Measurements from ENCODE around the gene MMP1. TPM values are rescaled to one million over a fixed set of nuclear protein-coding genes. Genes with fewer than 3 reads are reported as not detected.

Gene MMP1
- total RNA-seq (2016; rRNA removed; fragmentation: Illumina TruSeq; extraction: Trizol) = 0.09 TPM in 1 of 2 replicates, not detected in the other
- not detected in 2 replicates for total RNA-seq (2016; cell fraction: cytosol; rRNA removed; fragmentation: Illumina TruSeq; extraction: Trizol; ENCODE audit: low read depth)
- 0.15 and 0.19 TPM in 2 replicates for total RNA-seq (2016; cell fraction: insoluble cytoplasmic fraction; rRNA removed; fragmentation: Illumina TruSeq; extraction: Trizol)
- not detected in 2 replicates for total RNA-seq (2016; cell fraction: membrane; rRNA removed; fragmentation: Illumina TruSeq; extraction: Trizol)
- total RNA-seq (2016; cell fraction: nucleus; rRNA removed; fragmentation: Illumina TruSeq; extraction: Trizol) = not detected in 2 replicates
- 0.21 and 0.30 TPM in 2 replicates for polyA plus RNA-seq (2011; rRNA removed)
- polyA plus RNA-seq (2011; cell fraction: cytosol; rRNA removed) = 0.15 and 0.32 TPM in 2 replicates
- not detected in 2 replicates for polyA plus RNA-seq (2011; cell fraction: nucleus; rRNA removed)
- polyA plus RNA-seq (2012) = 0.08 TPM in 1 of 2 replicates, not detected in the other
- polyA plus RNA-seq (2016; cell fraction: cytosol; fragmentation: Illumina TruSeq; extraction: Trizol; ENCODE audit: low read depth) = 0.07 TPM in 1 of 2 replicates, not detected in the other
- polyA plus RNA-seq (2016; cell fraction: insoluble cytoplasmic fraction; fragmentation: Illumina TruSeq; extraction: Trizol; ENCODE audit: low read depth) = not detected in 2 replicates
- not detected in 2 replicates for polyA plus RNA-seq (2016; cell fraction: membrane; fragmentation: Illumina TruSeq; extraction: Trizol; ENCODE audit: low read depth)
- polyA plus RNA-seq (2016; cell fraction: nucleus; fragmentation: Illumina TruSeq; extraction: Trizol; ENCODE audit: insufficient read depth, low read depth) = not detected in 2 replicates
- polyA minus RNA-seq (2011; rRNA and poly(A)+ RNA removed; ENCODE audit: low replicate concordance) = not detected in 2 replicates
- not detected in 2 replicates for polyA minus RNA-seq (2011; cell fraction: cytosol; rRNA and poly(A)+ RNA removed)
- not detected in 2 replicates for polyA minus RNA-seq (2011; cell fraction: nucleus; rRNA and poly(A)+ RNA removed)
- Bru-seq, nascent RNA = not detected
- BruChase-seq, experiment 1, labeled RNA remaining after a 6-hour chase = not detected
- BruChase-seq, experiment 2, labeled RNA remaining after a 2-hour chase = not detected
- long read RNA-seq, experiment 1 = 0 reads
- long read RNA-seq, experiment 2 = 0 reads

GRCh38 chr11:102798012-102798746, at the start of gene MMP1:
Gene MMP1 (minus strand): TSS chr11:102798160. CDS start chr11:102798092, 68 bp downstream.
- in situ Hi-C loops (cut with HindIII; ENCODE audit: extremely low pct_ligation_motif_present, low pct_unique_long_range_greater_than_20kb) (no loop called here), intact Hi-C loops (cut with micrococcal nuclease; ENCODE audit: unreplicated experiment) (no loop called here)
- H3K36me3 ChIP-seq (replicated peaks in 1 of 2; ENCODE audit: control insufficient read depth in 1 of 2, insufficient read depth in 2 of 2, low read length in 2 of 2) = no peaks in the 10 kb centered on the region
- ChIA-PET CTCF (ENCODE audit: low intra/inter-chr PET ratio, low total read pairs) (no interaction called here), POLR2A (no interaction called here)
- H3K9ac ChIP-seq (ENCODE audit: insufficient read depth, low read depth, low read length) = no peak within 1 kb of the TSS
- H3K4me3 ChIP-seq (replicated peaks in 1 of 3; ENCODE audit: insufficient read depth in 1 of 3, low read depth in 2 of 3, low read length in 3 of 3) = no peak within 1 kb of the TSS
- no peaks in the 10 kb centered on the region for H3K79me2 ChIP-seq (ENCODE audit: insufficient read depth, low read length)
- no peak within 1 kb of the TSS for H3K27ac ChIP-seq (ENCODE audit: extremely low read length, insufficient read depth, low read length)
- DNase-seq (ENCODE audit: low spot score) = no peak
- no peaks in the 10 kb centered on the region for H3K9me3 ChIP-seq (ENCODE audit: low read length)
- no peak within 1 kb of the TSS for H3K4me2 ChIP-seq (ENCODE audit: low read depth, low read length)
- no peak for ATAC-seq
- TF ChIP-seq ZNF547 (CRISPR knock-in tag; IDR thresholded peaks at IDR 0.05) (no peak), PATZ1 (CRISPR knock-in tag; IDR thresholded peaks at IDR 0.05) (no peak), SUZ12 (IDR thresholded peaks at IDR 0.05; ENCODE audit: low read depth, low read length) (no peak), KLF13 (CRISPR knock-in tag; IDR thresholded peaks at IDR 0.05) (no peak), ZMAT3 (CRISPR knock-in tag; conservative IDR thresholded peaks at IDR 0.05) (no peak), IKZF4 (CRISPR knock-in tag; IDR thresholded peaks at IDR 0.05; ENCODE audit: borderline replicate concordance, low read depth, not compliant biosample characterization) (no peak), U2AF2 (IDR thresholded peaks at IDR 0.05; ENCODE audit: low read depth, low read length) (no peak), ETV5 (CRISPR knock-in tag; IDR thresholded peaks at IDR 0.05; ENCODE audit: borderline replicate concordance) (no peak), TAF1 (CRISPR knock-in tag; IDR thresholded peaks at IDR 0.05) (no peak)
- no peak for FAIRE-seq
- H2AFZ ChIP-seq (ENCODE audit: low read length) = no peak within 1 kb of the TSS
- BruUV-seq (replicated peaks) = no TSS peak
- 20% methylated on average over 6 of the region's 7 CpGs for WGBS (ENCODE audit: low lambda C conversion rate)
- H3K4me1 ChIP-seq (ENCODE audit: insufficient read depth, low read length) = no peaks in the 10 kb centered on the region
- peaks cover 0 to 4% of the 10 kb centered on the region in 2 experiments; a peak in 2 of 5 replicates for H3K27me3 ChIP-seq (ENCODE audit: control insufficient read depth in 1 of 2, insufficient read depth in 2 of 2, low read length in 2 of 2)
- H4K20me1 ChIP-seq (ENCODE audit: insufficient read depth, low read length) = no peaks in the 10 kb centered on the region

Data from HepG2 (cell line).